ENCODE results near the gene HPSE2. TPM values are rescaled to one million over a fixed set of nuclear protein-coding genes. Genes with fewer than 3 reads are reported as not detected.

Gene HPSE2
- total and polyA plus RNA-seq, 3 experiments from 2014 or later, result 0.07 to 1.2 TPM; not detected in 1

DNA sequence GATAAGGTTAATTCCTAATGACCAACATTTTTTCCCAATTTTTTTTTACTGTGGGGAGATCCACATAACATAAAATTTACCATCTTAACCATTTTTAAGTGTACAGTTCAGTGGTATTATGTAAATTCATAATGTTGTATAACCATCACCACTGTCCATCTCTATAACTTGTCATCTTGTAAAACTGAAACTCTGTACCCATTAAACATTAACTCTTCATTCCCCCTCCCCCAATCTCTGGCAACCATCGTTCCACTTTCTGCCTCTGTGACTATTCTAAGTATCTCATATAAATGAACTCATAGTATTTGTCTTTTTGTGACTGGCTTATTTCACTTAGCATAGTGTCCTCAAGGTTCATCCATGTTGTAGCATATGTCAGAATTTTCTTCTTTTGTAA, 742.9 kb downstream of the HPSE2 start:
- H3K27me3 ChIP-seq (ENCODE audit: insufficient read depth, low read length, poor library complexity, severe bottlenecking), result no peaks in the 10 kb centered on the region
- H3K4me1 Mint-ChIP-seq, result no peaks in the 10 kb centered on the region
- no peak overlapping the region for H3K4me3 ChIP-seq (ENCODE audit: low read length)
- no peak overlapping the region for H3K27ac ChIP-seq (ENCODE audit: low read depth, low read length)
- peaks cover 9 to 36% of the 10 kb centered on the region in 2 donors for H3K27me3 Mint-ChIP-seq
- H3K4me1 ChIP-seq (ENCODE audit: insufficient read depth, low read length), result no peaks in the 10 kb centered on the region
- no peaks in the 10 kb centered on the region for H3K36me3 ChIP-seq (ENCODE audit: insufficient read depth, low read length)
- peaks cover 0 to 6% (median 1%) of the 10 kb centered on the region in 3 donors for H3K36me3 Mint-ChIP-seq
- DNase-seq, result no peak
- no peak overlapping the region for H3K4me3 Mint-ChIP-seq
- POLR2A ChIA-PET, result no interaction called here
- H3K27ac Mint-ChIP-seq, result no peak overlapping the region
- CTCF ChIA-PET, result no interaction called here
- H3K9me3 Mint-ChIP-seq, result peaks cover 18 to 27% (median 23%) of the 10 kb centered on the region in 5 donors
- no peaks in the 10 kb centered on the region for H3K9me3 ChIP-seq (ENCODE audit: low read length)

DNA sequence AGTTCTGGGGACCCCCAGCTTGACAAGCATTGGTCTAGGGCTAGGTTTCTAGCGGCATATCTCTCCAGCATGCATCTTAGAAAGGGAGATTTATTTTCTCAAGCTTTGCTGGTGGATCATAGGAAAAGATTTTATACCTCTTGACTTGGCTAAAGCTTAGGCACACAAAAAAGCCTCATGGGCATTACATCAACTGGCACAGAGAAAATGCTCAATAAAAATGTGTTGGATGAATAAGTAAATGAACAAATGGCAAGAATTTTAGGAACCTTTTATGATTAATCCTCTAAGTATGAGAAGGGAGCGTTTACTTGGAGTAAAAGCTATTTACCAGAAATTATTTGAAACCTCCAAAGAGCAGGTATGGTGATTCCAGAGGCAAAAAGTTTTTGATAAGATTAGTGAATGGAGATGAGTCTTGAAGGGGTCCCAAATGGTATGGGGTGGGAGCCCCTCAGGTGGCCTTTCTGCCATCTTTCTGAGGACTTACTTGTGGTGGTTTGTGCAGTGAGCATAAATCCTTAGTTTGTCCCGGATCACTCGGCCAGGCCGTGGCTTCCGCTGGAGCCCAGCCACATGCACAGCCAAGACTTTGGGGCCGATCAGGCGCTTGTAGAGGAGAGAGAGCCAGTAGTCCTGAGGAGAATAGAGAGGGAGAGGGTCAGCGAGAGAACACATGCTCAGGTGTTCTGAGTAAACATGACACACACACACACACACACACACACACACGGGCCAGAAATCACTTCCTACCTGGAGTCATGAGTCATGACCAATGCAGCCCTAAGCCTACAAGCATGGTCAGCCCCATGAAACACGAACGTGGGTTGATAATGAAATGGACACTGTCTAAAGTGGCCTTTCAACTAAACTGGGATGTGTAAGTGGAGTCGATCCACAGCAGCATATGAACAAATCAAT, 745.8 kb downstream of the HPSE2 start:
- no peak overlapping the region for H3K4me3 Mint-ChIP-seq
- peaks cover 4 to 9% (median 5%) of the 10 kb centered on the region in 5 donors for H3K9me3 Mint-ChIP-seq
- no peaks in the 10 kb centered on the region for H3K9me3 ChIP-seq (ENCODE audit: low read length)
- ChIA-PET CTCF (interaction anchor here (0.8 kb wide), 1 partner anchor 22 kb away, joined by 3 read pairs; no protein-coding TSS in a partner anchor), POLR2A (no interaction called here)
- H3K4me3 ChIP-seq (ENCODE audit: low read length), result no peak overlapping the region
- peaks cover 2 to 36% of the 10 kb centered on the region in 2 donors for H3K27me3 Mint-ChIP-seq
- no peak overlapping the region for H3K27ac ChIP-seq (ENCODE audit: low read depth, low read length)
- no peaks in the 10 kb centered on the region for H3K36me3 Mint-ChIP-seq
- H3K4me1 ChIP-seq (ENCODE audit: insufficient read depth, low read length), result no peaks in the 10 kb centered on the region
- H3K4me1 Mint-ChIP-seq, result no peaks in the 10 kb centered on the region
- no peak for DNase-seq
- no peak overlapping the region for H3K27ac Mint-ChIP-seq
- H3K27me3 ChIP-seq (ENCODE audit: insufficient read depth, low read length, poor library complexity, severe bottlenecking), result no peaks in the 10 kb centered on the region
- no peaks in the 10 kb centered on the region for H3K36me3 ChIP-seq (ENCODE audit: insufficient read depth, low read length)

DNA sequence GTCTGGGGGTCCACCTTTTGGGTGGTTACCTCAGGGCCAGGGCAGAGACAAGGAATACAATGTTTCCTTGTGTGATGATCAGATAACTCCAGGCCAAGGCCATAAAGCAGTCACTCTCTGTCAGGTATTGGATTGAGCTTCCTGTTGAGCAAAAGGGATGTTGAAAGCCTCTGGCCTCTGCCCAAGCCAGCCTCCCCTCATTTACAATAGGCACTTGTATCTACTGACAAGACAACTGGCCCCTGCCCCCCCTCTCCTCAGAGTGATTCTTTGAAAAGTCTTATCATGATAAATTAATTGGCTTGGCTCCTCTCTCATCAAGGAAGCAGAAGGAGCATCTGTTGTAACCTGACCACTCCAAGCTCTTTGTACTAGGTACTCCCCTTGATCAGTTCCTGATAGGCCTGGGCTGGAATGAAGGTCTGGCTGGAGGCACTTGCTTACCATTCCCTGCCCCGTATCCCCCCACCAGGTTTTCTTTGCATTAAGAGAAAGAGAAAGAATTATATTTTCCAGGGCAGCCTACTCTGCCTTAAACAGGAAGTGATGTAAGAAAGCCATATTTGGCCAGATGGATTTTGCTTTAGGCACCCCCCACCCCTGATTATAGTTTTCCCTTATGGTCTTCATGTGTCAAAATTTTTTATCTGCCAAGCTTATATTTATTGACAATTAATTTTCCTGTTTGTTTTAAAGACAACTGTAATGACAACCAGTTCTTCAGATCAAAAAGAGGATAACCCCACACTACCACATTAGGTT, 746.8 kb downstream of the HPSE2 start:
- no peaks in the 10 kb centered on the region for H3K4me1 ChIP-seq (ENCODE audit: insufficient read depth, low read length)
- H3K9me3 ChIP-seq (ENCODE audit: low read length), result no peaks in the 10 kb centered on the region
- peaks cover 0 to 6% (median 0%) of the 10 kb centered on the region in 5 donors for H3K9me3 Mint-ChIP-seq
- H3K4me1 Mint-ChIP-seq, result no peaks in the 10 kb centered on the region
- H3K4me3 ChIP-seq (ENCODE audit: low read length), result no peak overlapping the region
- H3K27ac Mint-ChIP-seq, result no peak overlapping the region
- no peaks in the 10 kb centered on the region for H3K36me3 Mint-ChIP-seq
- H3K27me3 Mint-ChIP-seq, result peaks cover 2 to 36% of the 10 kb centered on the region in 2 donors
- ChIA-PET POLR2A (no interaction called here), CTCF (interaction anchor here (0.8 kb wide), 1 partner anchor 21 kb away, joined by 3 read pairs; no protein-coding TSS in a partner anchor)
- H3K27ac ChIP-seq (ENCODE audit: low read depth, low read length), result no peak overlapping the region
- no peaks in the 10 kb centered on the region for H3K36me3 ChIP-seq (ENCODE audit: insufficient read depth, low read length)
- no peaks in the 10 kb centered on the region for H3K27me3 ChIP-seq (ENCODE audit: insufficient read depth, low read length, poor library complexity, severe bottlenecking)
- H3K4me3 Mint-ChIP-seq, result no peak overlapping the region
- no peak for DNase-seq

DNA sequence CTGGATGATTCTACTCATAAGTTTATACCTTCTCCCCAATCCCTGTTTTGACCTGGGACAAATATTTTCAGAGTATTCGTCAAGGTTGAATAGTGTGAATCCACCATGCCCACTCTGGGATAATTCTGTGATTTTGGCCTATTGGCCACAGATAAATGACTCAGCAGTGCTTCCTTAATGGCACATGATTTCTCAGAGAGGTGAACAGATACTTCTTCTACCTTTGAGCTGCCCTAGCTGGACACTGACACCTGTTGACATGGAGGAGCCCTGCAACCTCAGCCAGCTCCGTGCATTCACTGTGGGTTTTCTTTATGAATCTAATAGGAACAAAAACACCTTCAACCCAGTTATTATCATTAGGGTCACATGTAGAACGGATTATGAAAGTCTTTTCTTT, 748.0 kb downstream of the HPSE2 start:
- peaks cover 0 to 25% of the 10 kb centered on the region in 2 donors for H3K27me3 Mint-ChIP-seq
- POLR2A ChIA-PET, result no interaction called here

DNA sequence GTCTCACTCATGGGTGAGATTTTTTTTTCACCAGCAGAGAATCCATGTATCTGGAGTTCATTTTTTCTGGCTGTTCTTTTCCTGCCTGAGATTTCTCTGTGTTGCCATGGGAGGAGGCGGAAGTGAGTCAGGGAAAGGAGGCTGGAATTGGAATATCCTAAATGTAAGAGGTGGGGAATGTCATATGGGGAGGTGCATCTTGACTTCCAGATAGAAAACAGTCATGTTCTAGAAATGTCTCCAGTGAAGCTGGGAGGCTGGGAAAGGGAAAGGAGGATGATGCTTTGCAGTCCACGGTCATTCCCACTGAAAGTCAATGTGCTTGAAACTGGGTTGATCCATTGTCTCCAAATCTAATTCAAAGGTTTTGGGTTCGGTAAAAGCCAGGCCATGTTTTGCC, 749.2 kb downstream of the HPSE2 start:
- peaks cover 11 to 19% (median 14%) of the 10 kb centered on the region in 3 donors for H3K4me1 Mint-ChIP-seq
- POLR2A ChIA-PET, result no interaction called here

More for the DNA sequence above, 748.0 kb downstream of the HPSE2 start:
- H3K27me3 ChIP-seq (ENCODE audit: insufficient read depth, low read length, poor library complexity, severe bottlenecking), result no peaks in the 10 kb centered on the region
- peak overlapping the region in 1 of 8 donors; percentile 29 for H3K27ac Mint-ChIP-seq
- DNase-seq, result no peak
- H3K9me3 ChIP-seq (ENCODE audit: low read length), result no peaks in the 10 kb centered on the region
- no peaks in the 10 kb centered on the region for H3K4me1 ChIP-seq (ENCODE audit: insufficient read depth, low read length)
- H3K36me3 ChIP-seq (ENCODE audit: insufficient read depth, low read length), result no peaks in the 10 kb centered on the region
- H3K27ac ChIP-seq (ENCODE audit: low read depth, low read length), result no peak overlapping the region
- H3K36me3 Mint-ChIP-seq, result no peaks in the 10 kb centered on the region
- peaks cover 0 to 4% (median 0%) of the 10 kb centered on the region in 5 donors for H3K9me3 Mint-ChIP-seq
- H3K4me3 Mint-ChIP-seq, result no peak overlapping the region
- CTCF ChIA-PET, result no interaction called here
- no peak overlapping the region for H3K4me3 ChIP-seq (ENCODE audit: low read length)
- peaks cover under 1 to 7% (median 2%) of the 10 kb centered on the region in 3 donors for H3K4me1 Mint-ChIP-seq

DNA sequence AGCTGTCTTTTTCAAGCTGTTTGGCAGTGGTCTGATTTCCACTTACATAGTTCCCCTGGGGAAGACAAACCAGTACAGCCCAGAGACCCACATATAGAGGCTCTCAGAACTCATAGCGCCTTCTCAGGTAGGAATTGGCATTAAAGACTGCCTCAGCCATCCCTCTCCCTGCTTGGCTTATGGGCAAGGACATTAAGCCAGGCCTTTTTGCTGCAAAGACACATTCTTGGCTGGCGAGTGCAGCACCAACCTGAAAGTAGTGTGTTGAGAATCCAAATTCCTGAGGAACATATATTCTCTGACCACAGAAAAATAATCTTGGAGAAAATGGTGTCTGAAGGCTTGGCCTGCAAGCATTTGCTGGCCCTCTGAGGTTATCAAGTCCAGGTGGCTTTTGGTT, 749.7 kb downstream of the HPSE2 start:
- no peaks in the 10 kb centered on the region for H3K27me3 ChIP-seq (ENCODE audit: insufficient read depth, low read length, poor library complexity, severe bottlenecking)
- ChIA-PET POLR2A (no interaction called here), CTCF (no interaction called here)
- H3K36me3 ChIP-seq (ENCODE audit: insufficient read depth, low read length), result no peaks in the 10 kb centered on the region
- no peak overlapping the region for H3K27ac ChIP-seq (ENCODE audit: low read depth, low read length)
- no peaks in the 10 kb centered on the region for H3K36me3 Mint-ChIP-seq
- H3K9me3 ChIP-seq (ENCODE audit: low read length), result no peaks in the 10 kb centered on the region
- H3K4me3 ChIP-seq (ENCODE audit: low read length), result no peak overlapping the region
- no peak overlapping the region for H3K27ac Mint-ChIP-seq
- H3K4me3 Mint-ChIP-seq, result no peak overlapping the region
- peaks cover 0 to 4% (median 0%) of the 10 kb centered on the region in 5 donors for H3K9me3 Mint-ChIP-seq
- no peaks in the 10 kb centered on the region for H3K4me1 ChIP-seq (ENCODE audit: insufficient read depth, low read length)
- peaks cover 3 to 23% of the 10 kb centered on the region in 2 donors for H3K27me3 Mint-ChIP-seq
- no peak for DNase-seq
- H3K4me1 Mint-ChIP-seq, result peaks cover 15 to 21% (median 18%) of the 10 kb centered on the region in 3 donors

More for the DNA sequence above, 749.2 kb downstream of the HPSE2 start:
- Mint-ChIP-seq H3K36me3 (no peaks in the 10 kb centered on the region), H3K27me3 (peaks cover 0 to 23% of the 10 kb centered on the region in 2 donors), H3K9me3 (peaks cover 0 to 4% (median 0%) of the 10 kb centered on the region in 5 donors), H3K27ac (peak overlapping the region in 1 of 8 donors; percentile 44), H3K4me3 (no peak overlapping the region)
- Histone ChIP-seq H3K27me3 (ENCODE audit: insufficient read depth, low read length, poor library complexity, severe bottlenecking) (no peaks in the 10 kb centered on the region), H3K4me3 (ENCODE audit: low read length) (no peak overlapping the region), H3K4me1 (ENCODE audit: insufficient read depth, low read length) (no peaks in the 10 kb centered on the region), H3K9me3 (ENCODE audit: low read length) (no peaks in the 10 kb centered on the region), H3K27ac (ENCODE audit: low read depth, low read length) (no peak overlapping the region), H3K36me3 (ENCODE audit: insufficient read depth, low read length) (no peaks in the 10 kb centered on the region)
- CTCF ChIA-PET, result no interaction called here
- no peak for DNase-seq

DNA sequence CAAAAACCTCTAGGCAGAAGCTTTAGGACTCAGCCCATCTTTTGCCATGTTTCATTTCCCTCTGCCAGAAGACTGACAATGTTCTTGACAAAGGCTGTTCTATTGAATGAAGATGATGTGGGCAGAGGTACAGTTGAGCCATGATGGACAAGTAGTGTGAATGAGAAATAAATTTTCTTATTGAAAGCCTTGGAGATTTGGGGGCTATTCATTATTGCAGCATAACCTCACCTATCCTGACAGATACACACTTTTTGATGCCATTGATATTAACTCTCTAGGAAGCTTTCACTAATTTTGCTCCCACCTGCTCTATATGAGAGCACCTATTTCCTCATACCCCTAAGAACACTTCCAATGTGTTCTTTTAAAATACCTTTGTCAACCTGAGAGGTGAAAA, 752.0 kb downstream of the HPSE2 start:
- Histone ChIP-seq H3K9me3 (ENCODE audit: low read length) (no peaks in the 10 kb centered on the region), H3K36me3 (ENCODE audit: insufficient read depth, low read length) (no peaks in the 10 kb centered on the region), H3K4me3 (ENCODE audit: low read length) (no peak overlapping the region), H3K4me1 (ENCODE audit: insufficient read depth, low read length) (no peaks in the 10 kb centered on the region), H3K27me3 (ENCODE audit: insufficient read depth, low read length, poor library complexity, severe bottlenecking) (no peaks in the 10 kb centered on the region), H3K27ac (ENCODE audit: low read depth, low read length) (no peak overlapping the region)
- H3K4me1 Mint-ChIP-seq, result peaks cover 20 to 27% (median 25%) of the 10 kb centered on the region in 3 donors
- H3K4me3 Mint-ChIP-seq, result no peak overlapping the region
- H3K27ac Mint-ChIP-seq, result no peak overlapping the region
- peaks cover 0 to 4% (median 0%) of the 10 kb centered on the region in 5 donors for H3K9me3 Mint-ChIP-seq
- no peaks in the 10 kb centered on the region for H3K36me3 Mint-ChIP-seq
- no peak for DNase-seq
- H3K27me3 Mint-ChIP-seq, result peaks cover 3 to 17% of the 10 kb centered on the region in 2 donors
- ChIA-PET POLR2A (no interaction called here), CTCF (no interaction called here)

DNA sequence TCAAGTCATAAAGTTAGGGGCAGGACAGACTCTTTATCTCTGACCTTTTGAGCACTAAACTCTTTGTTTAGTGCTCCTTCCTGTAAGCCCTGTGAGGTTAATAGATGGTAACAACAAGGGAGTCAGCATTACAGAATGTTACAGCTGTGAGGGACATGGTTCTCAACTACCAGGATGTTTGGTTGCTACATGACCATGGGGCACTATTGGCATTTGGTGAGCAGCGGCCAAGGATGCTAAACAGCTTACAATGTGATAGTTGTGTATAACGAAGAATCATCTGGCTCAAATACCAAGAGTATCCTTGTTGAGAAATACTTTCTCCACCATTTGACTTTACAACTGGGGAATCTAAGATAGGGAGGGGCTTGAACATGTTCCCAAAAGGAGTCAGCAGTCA, 753.6 kb downstream of the HPSE2 start:
- H3K27ac Mint-ChIP-seq, result peak overlapping the region in 2 of 8 donors; percentile 28 to 42
- ChIA-PET CTCF (interaction anchor here (1.0 kb wide), 1 partner anchor 14 kb away, joined by 3 read pairs; no protein-coding TSS in a partner anchor), POLR2A (no interaction called here)
- Histone ChIP-seq H3K27ac (ENCODE audit: low read depth, low read length) (no peak overlapping the region), H3K4me1 (ENCODE audit: insufficient read depth, low read length) (no peaks in the 10 kb centered on the region), H3K36me3 (ENCODE audit: insufficient read depth, low read length) (no peaks in the 10 kb centered on the region), H3K27me3 (ENCODE audit: insufficient read depth, low read length, poor library complexity, severe bottlenecking) (no peaks in the 10 kb centered on the region), H3K4me3 (ENCODE audit: low read length) (no peak overlapping the region), H3K9me3 (ENCODE audit: low read length) (no peaks in the 10 kb centered on the region)
- H3K27me3 Mint-ChIP-seq, result peaks cover 3 to 5% of the 10 kb centered on the region in 2 donors
- peaks cover 23 to 27% (median 25%) of the 10 kb centered on the region in 3 donors for H3K4me1 Mint-ChIP-seq
- peaks cover 0 to 4% (median 0%) of the 10 kb centered on the region in 5 donors for H3K9me3 Mint-ChIP-seq
- H3K4me3 Mint-ChIP-seq, result peak overlapping the region in 1 of 7 donors; percentile 26
- H3K36me3 Mint-ChIP-seq, result no peaks in the 10 kb centered on the region
- DNase-seq, result no peak
